Caco-2 (cell line): ENCODE results near the gene FGF16. TPM values are rescaled to one million over a fixed set of nuclear protein-coding genes. Genes with fewer than 3 reads are reported as not detected.

Experiments
- BruUV-seq: library from RNA; stranded (reverse); fragments of 400-500 nt; replicated peaks from 2 replicates; lab custom pipeline; 2021; lab: Mats Ljungman, UMichigan
- CTCF ChIA-PET: fragments of 300-600 bp; sonication (Branson Sonifier 250); formaldehyde crosslinking; loops from one replicate; lab custom pipeline; 2022; ENCODE audit warnings: antibody characterized with exemption; lab: Charles Lee
- POLR2A ChIA-PET: fragments of 300-600 bp; sonication (Branson Sonifier 250); formaldehyde crosslinking; loops from one replicate; lab custom pipeline; 2022; ENCODE audit warnings: antibody characterized with exemption; lab: Charles Lee
- DNase-seq, 2 experiments: peaks; one replicate each; pipeline versions ENCODE4 v3.0.0 to v3.0.0-alpha.2; 2020 to 2022
- H3K27me3 ChIP-seq: replicated peaks from 2 replicates; pipeline ENCODE4 v1.6.0; 2011; ENCODE audit warnings: low read length; ENCODE audit not compliant: control insufficient read depth, insufficient read depth
- H3K36me3 ChIP-seq: 2 replicates; pipeline ENCODE4 v1.5.1; 2011; ENCODE audit warnings: low read length; ENCODE audit not compliant: control insufficient read depth, insufficient read depth
- H3K4me1 ChIP-seq: fragments of 250-450 bp; sonication (Bioruptor Pico); 2 replicates; pipeline ENCODE4 v1.5.1; 2020; ENCODE audit warnings: mild to moderate bottlenecking
- H3K4me3 ChIP-seq: 2 replicates; pipeline ENCODE4 v1.5.1; 2011; ENCODE audit warnings: low read depth, mild to moderate bottlenecking, control low read depth, low read length
- H3K9me3 ChIP-seq: fragments of 250-450 bp; sonication (Bioruptor Pico); 2 replicates; pipeline ENCODE4 v1.5.1; 2020; ENCODE audit warnings: mild to moderate bottlenecking, moderate library complexity
- H3K27ac Mint-ChIP-seq: one replicate; pipeline ENCODE4 v1.8.0; 2022; ENCODE audit warnings: mixed read lengths; ENCODE audit not compliant: unreplicated experiment
- H3K27me3 Mint-ChIP-seq: one replicate; pipeline ENCODE4 v1.8.0; 2022; ENCODE audit warnings: mixed read lengths; ENCODE audit not compliant: insufficient read depth, unreplicated experiment
- H3K36me3 Mint-ChIP-seq: one replicate; pipeline ENCODE4 v1.8.0; 2022; ENCODE audit warnings: mild to moderate bottlenecking, mixed read lengths; ENCODE audit not compliant: insufficient read depth, unreplicated experiment
- H3K4me1 Mint-ChIP-seq: one replicate; pipeline ENCODE4 v1.8.0; 2022; ENCODE audit warnings: low read depth, mixed read lengths; ENCODE audit not compliant: unreplicated experiment
- H3K4me3 Mint-ChIP-seq: one replicate; pipeline ENCODE4 v1.8.0; 2022; ENCODE audit warnings: mild to moderate bottlenecking, moderate library complexity, mixed read lengths; ENCODE audit not compliant: unreplicated experiment
- H3K9me3 Mint-ChIP-seq: one replicate; pipeline ENCODE4 v1.8.0; 2022; ENCODE audit warnings: mixed read lengths; ENCODE audit not compliant: unreplicated experiment
- intact Hi-C: fragments of 100-400 bp; cut with micrococcal nuclease; formaldehyde crosslinking; loops from one replicate; pipeline ENCODE4 v1.10.0; 2022; ENCODE audit not compliant: unreplicated experiment
- total RNA-seq: library from RNA; stranded (reverse); gene quantifications from 2 replicates; pipeline ENCODE4 v1.2.3, GENCODE V29; 2022
- TF ChIP-seq, protein P1 (sequence below), 2 experiments: fragments of 200-600 bp in 1 of 2; IDR thresholded peaks; 1 replicate in 1 of 2; 2 replicates in 1 of 2; pipeline versions ENCODE4 v1.5.1 to v1.8.0; 2011 to 2022; ENCODE audit warnings: antibody characterized with exemption in 1 of 2, control low read depth in 1 of 2, inconsistent platforms in 1 of 2, low read depth in 1 of 2, low read length in 1 of 2, mild to moderate bottlenecking in 1 of 2, moderate library complexity in 1 of 2; ENCODE audit not compliant: insufficient read depth in 1 of 2, severe bottlenecking in 1 of 2, unreplicated experiment in 1 of 2

FGF16 gene
- total RNA-seq, 1 experiment from 2014 or later: not detected

DNA sequence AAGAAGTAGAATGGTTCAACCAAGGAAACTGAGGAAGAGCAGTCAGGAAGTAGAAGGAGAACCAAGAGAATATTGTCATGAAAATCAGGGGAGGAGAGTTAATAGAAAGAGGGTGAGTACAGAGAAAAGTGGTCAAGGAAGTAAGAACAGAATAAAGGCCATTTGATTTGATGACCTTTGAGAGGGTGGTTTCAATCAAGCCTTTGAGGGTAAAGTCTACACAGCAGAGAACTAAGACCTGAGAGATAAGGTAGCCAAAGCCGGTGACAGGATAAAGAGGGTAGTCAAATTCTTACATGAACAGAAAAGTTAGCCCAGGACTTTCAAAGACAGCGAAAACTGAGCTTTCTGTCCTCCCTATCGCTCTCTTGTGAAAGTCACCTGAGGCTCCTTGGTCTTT, 34.6 kb upstream of the FGF16 start:
- Histone ChIP-seq H3K9me3 (no peaks in the 10 kb centered on the region), H3K27me3 (no peaks in the 10 kb centered on the region), H3K4me1 (no peaks in the 10 kb centered on the region), H3K36me3 (no peaks in the 10 kb centered on the region), H3K4me3 (no peak overlapping the region)
- Mint-ChIP-seq H3K27ac (no peak overlapping the region), H3K36me3 (no peaks in the 10 kb centered on the region), H3K4me1 (no peaks in the 10 kb centered on the region), H3K9me3 (no peaks in the 10 kb centered on the region), H3K4me3 (no peak overlapping the region), H3K27me3 (peaks cover 6% of the 10 kb centered on the region)
- TF ChIP-seq, protein P1, sequence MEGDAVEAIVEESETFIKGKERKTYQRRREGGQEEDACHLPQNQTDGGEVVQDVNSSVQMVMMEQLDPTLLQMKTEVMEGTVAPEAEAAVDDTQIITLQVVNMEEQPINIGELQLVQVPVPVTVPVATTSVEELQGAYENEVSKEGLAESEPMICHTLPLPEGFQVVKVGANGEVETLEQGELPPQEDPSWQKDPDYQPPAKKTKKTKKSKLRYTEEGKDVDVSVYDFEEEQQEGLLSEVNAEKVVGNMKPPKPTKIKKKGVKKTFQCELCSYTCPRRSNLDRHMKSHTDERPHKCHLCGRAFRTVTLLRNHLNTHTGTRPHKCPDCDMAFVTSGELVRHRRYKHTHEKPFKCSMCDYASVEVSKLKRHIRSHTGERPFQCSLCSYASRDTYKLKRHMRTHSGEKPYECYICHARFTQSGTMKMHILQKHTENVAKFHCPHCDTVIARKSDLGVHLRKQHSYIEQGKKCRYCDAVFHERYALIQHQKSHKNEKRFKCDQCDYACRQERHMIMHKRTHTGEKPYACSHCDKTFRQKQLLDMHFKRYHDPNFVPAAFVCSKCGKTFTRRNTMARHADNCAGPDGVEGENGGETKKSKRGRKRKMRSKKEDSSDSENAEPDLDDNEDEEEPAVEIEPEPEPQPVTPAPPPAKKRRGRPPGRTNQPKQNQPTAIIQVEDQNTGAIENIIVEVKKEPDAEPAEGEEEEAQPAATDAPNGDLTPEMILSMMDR (IDR thresholded peaks at IDR 0.05; ENCODE audit: insufficient read depth in 1 of 2, low read depth in 1 of 2, low read length in 1 of 2, severe bottlenecking in 1 of 2, unreplicated experiment in 1 of 2): no peak
- intact Hi-C loops: no loop called here
- ChIA-PET CTCF (no interaction called here), POLR2A (no interaction called here)
- DNase-seq: no peak
- BruUV-seq: no TSS peak

- no peaks in the 10 kb centered on the region for H3K4me1 Mint-ChIP-seq
- H3K4me3 Mint-ChIP-seq: no peak overlapping the region
- ChIA-PET CTCF (no interaction called here), POLR2A (no interaction called here)
- H3K27me3 Mint-ChIP-seq: peaks cover 6% of the 10 kb centered on the region
- no peaks in the 10 kb centered on the region for H3K36me3 ChIP-seq
- H3K4me1 ChIP-seq: no peaks in the 10 kb centered on the region
- H3K4me3 ChIP-seq: no peak overlapping the region
- intact Hi-C loops: no loop called here
- TF ChIP-seq, protein P1 (IDR thresholded peaks at IDR 0.05; ENCODE audit: insufficient read depth in 1 of 2, low read depth in 1 of 2, low read length in 1 of 2, severe bottlenecking in 1 of 2, unreplicated experiment in 1 of 2): peak in 1 of 2 experiments; percentile 21
- no peaks in the 10 kb centered on the region for H3K36me3 Mint-ChIP-seq
- H3K27ac Mint-ChIP-seq: no peak overlapping the region
- H3K9me3 Mint-ChIP-seq: no peaks in the 10 kb centered on the region
- no peaks in the 10 kb centered on the region for H3K9me3 ChIP-seq
- no TSS peak for BruUV-seq
- H3K27me3 ChIP-seq: no peaks in the 10 kb centered on the region
- DNase-seq: no peak
These were observed 32.0 kb upstream of the FGF16 start for GRCh38 chrX:77415161-77415560.

DNA sequence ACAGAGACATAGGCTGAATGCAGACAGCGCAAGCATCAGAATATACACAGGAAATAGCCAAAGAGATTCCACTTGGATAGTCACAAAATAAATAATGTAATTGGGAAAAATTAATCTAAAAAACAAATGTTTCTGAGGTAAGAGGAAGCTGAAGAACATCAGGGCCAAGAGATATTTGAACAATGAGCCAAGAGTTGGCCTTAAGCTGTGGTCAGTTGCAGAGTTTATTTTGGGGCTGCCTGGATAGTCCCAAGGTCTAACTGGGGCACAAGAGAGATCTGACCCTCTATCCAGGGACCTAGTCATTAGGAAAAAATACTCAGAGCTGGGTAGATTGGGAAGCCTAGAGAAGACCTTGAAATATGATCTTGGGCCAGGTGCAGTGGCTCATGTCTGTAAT, 31.3 kb upstream of the FGF16 start:
- Mint-ChIP-seq H3K27ac (no peak overlapping the region), H3K27me3 (peaks cover 6% of the 10 kb centered on the region), H3K4me3 (no peak overlapping the region), H3K36me3 (no peaks in the 10 kb centered on the region), H3K4me1 (no peaks in the 10 kb centered on the region), H3K9me3 (no peaks in the 10 kb centered on the region)
- intact Hi-C loops: no loop called here
- H3K4me1 ChIP-seq: no peaks in the 10 kb centered on the region
- ChIA-PET CTCF (no interaction called here), POLR2A (no interaction called here)
- TF ChIP-seq, protein P1 (IDR thresholded peaks at IDR 0.05; ENCODE audit: insufficient read depth in 1 of 2, low read depth in 1 of 2, low read length in 1 of 2, severe bottlenecking in 1 of 2, unreplicated experiment in 1 of 2): no peak
- H3K27me3 ChIP-seq: no peaks in the 10 kb centered on the region
- BruUV-seq: no TSS peak
- DNase-seq: no peak
- no peaks in the 10 kb centered on the region for H3K36me3 ChIP-seq
- no peak overlapping the region for H3K4me3 ChIP-seq
- no peaks in the 10 kb centered on the region for H3K9me3 ChIP-seq
